SK-MEL-5 (cell line): ENCODE results near the gene SPATA21. TPM values are rescaled to one million over a fixed set of nuclear protein-coding genes. Genes with fewer than 3 reads are reported as not detected.
"Not testable (repeated sequence)": the region's sequence is repeated elsewhere in the genome, so short reads cannot be mapped to it uniquely, and the experiment has no call there.

Source experiments
- DNase-seq: peaks from one replicate; pipeline ENCODE4 v3.0.0-alpha.2; 2016; ENCODE audit warnings: low read depth, low spot score
- in situ Hi-C: cut with HindIII; loops from 2 replicates; pipeline ENCODE4 v1.10.0; 2016; ENCODE audit warnings: low sequenced_read_pairs, high pct_unique_total_duplicates, low pct_unique_long_range_greater_than_20kb
- polyA plus RNA-seq, 2 experiments: library from polyadenylated mRNA; depleted of rRNA; stranded (reverse); fragments of >200 nt; gene quantifications; 2 replicates each; pipeline ENCODE4 v1.2.3, GENCODE V29; 2015
- total RNA-seq: library from RNA; depleted of rRNA; stranded (reverse); fragments of >200 nt; shearing (Covaris generic); gene quantifications from 2 replicates; pipeline ENCODE4 v1.2.3, GENCODE V29; 2014; rRNA removed

The SPATA21 gene, protein sequence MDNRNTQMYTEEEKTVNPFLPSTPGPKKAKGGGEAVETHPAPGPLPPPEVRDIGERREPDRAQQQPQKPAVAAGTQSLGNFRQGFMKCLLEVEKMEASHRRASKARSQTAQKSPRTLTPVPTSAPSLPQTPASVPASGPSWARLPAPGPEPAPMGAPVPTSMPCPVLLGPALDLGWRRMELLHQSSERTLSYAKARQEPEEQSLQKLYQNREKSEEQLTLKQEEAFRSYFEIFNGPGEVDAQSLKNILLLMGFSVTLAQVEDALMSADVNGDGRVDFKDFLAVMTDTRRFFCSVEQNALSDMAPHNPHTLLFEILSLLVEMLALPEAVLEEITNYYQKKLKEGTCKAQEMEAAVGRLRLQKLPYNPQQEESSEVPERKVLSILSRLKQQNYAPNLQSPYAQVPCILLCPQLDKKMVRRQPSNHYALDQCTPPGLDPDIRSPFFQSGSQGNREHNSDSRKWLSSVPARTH
- total RNA-seq: 0.08 TPM in 1 of 2 replicates, not detected in the other
- polyA plus RNA-seq (2015; cell fraction: cytosol; rRNA removed): not detected in 2 replicates
- not detected in 2 replicates for polyA plus RNA-seq (2015; cell fraction: nucleus; rRNA removed)

DNA sequence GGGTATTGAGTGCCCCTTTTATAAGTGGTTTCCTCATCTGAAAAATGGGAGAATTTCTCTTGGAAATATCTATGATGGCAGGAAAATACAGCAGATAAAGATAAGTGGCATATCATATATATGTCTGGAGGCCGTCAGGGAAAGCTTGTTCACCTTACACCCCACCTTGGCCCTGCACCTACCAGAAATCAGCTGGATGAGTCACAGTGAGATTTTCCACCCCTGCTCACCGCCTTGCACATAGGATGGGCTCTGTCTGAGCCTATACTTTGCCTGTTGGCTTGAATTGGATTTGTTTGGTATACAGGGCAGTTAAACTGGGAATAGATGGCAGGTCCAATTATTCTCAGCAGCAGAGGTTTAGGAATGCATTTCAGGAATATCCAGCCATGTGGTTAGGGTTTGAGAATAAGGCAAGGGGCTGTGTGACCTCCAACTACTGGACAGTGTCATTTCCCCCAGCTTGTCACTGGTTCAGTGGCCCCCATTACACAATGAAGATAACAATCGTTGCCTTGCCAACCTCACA, at the start of gene SPATA21:
TSS of gene SPATA21 (minus strand) at position 479 of the 529 bp plus-strand sequence. CDS start 6,053 bp downstream, outside the sequence.
- in situ Hi-C loops: no loop called here
- DNase-seq: no peak

DNA sequence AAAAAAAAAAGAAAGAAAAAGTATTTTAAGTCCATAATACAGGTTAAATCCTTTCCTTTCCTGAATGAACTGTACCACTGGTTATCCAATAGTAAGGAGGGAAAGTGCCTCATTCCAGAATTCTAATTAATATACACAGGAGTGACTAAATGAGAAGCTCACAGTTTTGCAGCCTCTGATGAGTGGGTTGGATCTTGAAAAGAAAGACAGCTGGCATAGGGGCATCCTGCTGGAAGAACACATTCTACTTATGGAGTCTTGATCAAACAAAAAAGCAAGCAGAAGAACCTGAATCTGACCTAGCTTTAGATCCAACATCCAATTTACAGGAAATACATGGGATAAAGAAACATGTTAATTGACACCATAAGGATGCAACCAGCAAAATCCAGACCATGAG, 49.8 kb upstream of the SPATA21 start:
- DNase-seq, in situ Hi-C loops: not testable (repeated sequence)

DNA sequence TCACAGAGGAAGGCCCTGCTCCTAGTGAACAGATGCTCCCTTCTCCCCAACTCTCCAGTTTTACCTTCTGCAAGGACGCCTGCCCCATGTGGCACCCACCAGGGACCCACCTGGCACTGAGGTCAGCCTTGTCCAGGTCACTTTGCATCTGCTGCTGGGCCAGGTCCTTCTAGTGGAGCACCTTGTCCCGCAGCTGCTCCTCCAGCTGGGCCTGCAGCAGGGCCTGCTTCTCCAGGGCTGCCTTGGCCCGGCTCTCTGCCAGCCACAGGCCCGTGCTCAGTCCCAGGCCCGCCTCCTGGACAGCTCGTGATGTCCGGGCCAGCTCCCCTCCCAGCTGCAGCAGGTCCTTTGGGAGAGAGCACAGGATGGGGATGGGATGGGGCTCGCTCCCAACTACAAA, 49.1 kb upstream of the SPATA21 start:
- in situ Hi-C loops, DNase-seq: not testable (repeated sequence)

DNA sequence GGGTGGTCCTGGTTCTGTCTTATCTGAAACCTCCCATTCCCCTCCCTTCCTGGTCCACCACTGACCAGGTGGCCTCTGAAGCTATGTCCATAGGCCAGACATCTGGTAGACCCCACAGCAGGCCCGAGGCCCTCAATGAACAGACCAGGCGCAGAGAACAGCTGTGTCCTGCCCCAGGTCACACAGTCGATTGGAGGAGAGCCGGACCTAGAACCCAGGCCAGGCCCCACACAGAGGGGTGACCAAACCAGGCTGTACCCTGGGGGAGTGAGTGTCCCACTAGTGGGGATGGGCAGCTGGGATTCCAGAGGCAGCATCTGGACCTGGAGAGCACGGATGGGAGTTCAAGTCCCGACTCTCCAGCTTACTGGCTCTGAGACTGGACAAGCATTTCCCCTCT, 47.7 kb upstream of the SPATA21 start:
- in situ Hi-C loops: no loop called here
- DNase-seq: no peak

DNA sequence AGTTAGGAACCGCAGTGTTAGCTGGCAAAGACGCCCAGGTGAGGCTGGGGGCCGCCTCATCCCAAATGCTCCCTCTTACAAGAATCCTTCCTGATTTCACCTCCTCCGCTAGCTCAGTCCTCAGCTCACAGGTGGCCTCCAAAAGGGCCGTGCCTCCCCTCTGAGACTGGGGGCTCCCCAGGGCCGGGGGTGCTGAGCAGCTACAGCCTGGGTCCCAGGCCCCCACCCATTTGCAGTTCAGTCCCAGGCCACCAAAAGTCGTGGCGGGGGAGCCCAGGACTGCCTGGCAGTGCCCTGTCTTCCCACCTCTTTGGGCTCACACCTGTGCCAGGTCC, 47.2 kb upstream of the SPATA21 start:
- no peak for DNase-seq

DNA sequence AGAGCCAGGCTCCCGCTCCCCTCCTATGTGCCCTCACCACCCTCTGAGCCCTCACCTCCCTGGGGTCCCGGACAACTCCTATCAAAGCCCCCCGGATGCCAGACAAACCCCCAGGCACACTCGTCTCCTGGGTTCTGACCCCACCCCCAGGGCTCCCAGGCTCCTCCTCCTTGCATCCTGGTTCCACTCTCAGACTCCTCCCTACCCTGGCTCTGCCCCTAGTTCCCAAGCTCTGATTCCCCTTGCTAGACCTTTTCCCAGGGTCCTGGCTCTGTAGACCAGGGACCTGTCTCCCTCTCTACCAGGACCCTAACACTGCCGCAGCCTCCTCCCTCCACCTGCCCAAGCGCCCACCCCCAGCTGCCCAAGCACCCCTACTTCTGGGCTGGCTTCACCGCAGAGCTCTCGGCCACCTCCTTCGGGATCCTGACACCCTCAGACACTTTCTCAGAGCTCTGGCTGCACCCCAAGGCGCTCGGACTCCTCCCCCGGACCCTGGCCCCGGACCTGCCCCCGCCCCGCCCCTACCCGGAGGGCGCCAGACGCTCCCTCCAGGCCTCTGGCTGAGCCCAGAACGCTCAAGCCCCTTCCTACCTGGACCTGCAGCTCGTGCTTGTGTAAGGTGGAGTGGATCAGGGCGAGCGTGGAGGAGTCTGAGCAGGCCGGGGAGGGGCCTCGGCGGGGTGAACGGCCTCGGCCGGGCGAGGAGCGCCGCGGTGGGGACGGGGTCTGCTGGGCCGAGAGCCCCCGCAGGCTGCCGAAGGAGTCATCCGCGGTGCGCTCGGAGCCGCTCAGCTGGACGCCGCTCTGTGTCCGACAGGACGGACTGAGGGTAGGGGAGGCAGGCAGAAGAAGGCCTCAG, 46.6 kb upstream of the SPATA21 start:
- DNase-seq, in situ Hi-C loops: not testable (repeated sequence)

More for the DNA sequence above, 47.2 kb upstream of the SPATA21 start:
- in situ Hi-C loops: no loop called here

DNA sequence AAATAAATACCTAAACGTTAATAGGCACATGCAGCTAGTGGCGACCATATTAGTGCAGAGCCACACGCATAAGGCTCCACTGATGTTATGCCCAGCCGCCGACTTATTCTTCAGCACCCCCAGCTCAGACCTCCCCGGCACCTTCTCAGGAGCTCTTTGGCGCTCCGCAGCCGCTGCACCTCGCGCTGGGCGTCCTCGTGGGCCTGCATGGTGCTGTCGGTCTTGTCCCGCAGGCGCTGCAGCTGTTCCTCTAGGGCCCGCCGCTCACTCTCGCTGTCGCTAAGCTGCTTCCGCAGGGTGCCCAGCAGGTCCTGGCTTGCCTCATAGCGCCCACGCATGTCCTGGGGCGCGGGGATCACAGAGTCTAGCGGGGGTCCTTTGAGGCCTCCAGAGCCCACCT, 45.9 kb upstream of the SPATA21 start:
- DNase-seq, in situ Hi-C loops: not testable (repeated sequence)

DNA sequence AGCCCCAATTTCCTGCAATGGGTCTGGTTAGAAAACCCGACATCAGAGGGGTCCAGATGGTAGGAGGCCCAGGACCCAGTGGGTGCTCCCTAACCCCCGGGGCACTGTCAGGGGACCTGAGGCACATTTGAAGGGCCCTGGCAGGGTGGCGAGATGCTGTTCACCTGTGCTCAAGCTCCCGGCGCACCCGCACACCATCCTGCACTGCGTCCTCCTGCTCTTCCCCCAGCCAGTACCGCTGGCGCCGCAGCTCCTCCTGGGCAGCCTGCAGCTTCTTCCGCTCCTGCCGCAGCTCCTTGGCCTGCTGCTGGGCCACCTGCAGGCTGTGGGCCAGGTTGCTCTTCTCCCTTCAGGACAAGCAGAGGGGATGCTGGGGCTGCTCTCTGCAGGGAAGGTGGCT, 40.9 kb upstream of the SPATA21 start:
- no peak for DNase-seq
- in situ Hi-C loops: no loop called here

DNA sequence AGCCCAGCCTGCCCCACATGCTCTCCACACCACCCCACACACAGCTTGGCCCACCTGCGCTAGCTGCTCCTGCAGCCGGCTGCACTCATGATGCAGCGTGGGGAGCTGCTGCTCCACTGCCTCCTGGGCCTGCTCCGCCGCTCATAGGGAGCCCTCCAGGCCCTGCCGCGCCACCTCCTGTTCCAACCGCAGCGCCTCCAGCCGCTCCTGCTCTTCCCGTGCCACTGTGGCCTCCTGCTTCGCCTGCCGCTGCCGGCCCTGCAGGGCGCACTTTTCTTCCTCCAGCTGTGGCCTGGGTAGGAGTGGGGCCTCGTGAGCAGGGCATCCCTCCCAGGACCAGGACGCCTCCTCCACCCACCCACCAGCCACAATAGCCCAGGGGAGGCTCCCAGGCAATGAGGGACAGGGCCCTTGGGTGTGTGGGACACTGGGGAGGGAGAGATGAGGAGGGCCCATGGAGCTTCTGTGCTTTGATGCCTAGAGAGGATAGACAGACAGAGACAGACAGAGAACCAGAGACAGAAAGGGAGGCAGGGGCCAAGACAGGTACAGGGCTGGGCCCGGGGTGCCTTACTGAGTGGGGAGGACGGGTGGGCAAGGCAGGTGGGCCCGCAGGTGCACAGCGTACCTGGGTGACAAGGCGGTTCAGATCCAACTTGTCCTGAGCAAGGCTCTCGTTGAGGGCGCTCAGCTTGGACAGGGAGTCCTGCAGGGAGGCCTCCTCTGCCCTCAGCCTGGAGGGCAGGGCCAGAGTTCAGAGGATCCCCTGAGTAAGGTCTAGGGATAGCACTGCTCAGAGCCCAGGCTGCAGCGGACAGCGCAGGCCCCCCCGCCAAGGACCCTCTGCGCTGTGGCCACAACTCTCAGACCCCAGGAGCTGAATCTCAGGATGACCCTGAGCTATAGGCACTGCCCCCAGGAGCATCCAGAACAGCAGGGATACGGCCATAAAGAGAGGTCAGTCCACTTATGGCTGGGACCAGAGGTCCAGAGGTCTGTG, 38.8 kb upstream of the SPATA21 start:
- DNase-seq, in situ Hi-C loops: not testable (repeated sequence)

DNA sequence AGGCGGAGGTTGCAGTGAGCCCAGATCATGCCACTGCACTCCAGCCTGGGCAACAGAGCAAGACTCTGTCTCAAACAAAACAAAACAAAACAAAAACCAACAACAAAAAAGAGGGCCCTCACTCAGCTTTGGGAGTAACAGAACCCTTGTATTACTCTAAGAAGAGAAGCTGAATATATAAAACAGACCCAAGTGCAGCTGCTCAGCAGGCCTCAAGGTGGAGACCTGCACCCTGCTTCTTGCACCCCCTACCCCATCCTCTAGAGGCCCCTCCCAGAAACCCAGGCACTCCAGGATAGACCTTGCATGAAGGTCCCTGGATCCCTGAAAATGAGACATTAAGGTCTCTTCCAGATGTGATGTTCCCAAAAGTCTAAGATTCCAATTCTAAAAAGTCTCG, 37.7 kb upstream of the SPATA21 start:
- in situ Hi-C loops: not testable (repeated sequence)
- peak; percentile 29 for DNase-seq

DNA sequence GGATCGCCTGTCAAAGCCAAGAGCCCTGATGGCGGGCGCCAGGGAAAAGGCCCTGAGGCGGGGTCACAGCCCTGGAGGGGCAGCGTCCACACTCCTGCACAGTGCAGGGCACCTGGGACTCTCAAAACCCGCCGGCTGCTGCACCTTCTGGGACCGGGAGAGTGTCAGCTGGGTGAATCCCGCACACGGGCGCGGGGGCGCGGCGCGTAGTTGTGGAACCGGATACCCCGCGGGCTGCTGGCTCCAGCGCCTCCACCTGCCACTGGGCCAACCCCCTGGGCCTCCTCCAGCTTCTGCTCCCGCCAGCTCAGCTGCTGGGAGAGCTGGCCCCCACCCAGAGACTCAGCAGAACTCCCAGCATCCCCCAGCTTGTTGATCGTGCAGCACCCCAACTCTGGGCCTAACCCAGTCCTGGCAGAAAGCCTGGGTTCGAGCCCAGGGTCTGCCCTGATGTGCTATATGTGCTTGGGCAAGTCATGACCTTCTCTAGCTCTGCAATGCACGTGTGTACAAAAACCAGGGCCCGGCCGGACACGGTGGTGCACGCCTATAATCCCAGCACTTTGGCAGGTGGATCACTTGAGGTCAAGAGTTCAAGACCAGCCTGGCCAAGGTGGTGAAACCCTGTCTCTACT, 37.1 kb upstream of the SPATA21 start:
- in situ Hi-C loops: no loop called here
- DNase-seq: no peak

DNA sequence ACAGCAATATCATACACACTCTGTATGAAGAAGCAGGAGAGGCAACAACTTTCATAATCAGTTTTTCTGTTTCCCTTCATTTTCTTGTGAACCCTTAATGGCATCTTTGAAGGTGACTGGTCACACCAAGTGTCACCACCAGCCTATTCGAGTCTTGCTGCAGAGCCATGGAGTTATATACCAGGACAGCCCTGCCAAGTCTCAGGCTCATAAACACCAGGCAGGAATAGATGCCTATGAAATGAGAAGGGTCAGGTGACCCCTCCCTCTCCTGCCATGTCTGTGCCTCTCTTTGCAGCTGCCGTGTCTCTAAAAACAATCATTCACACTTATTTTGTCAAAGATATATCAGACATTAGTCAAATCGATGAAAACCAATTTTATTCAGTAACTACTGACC, 31.3 kb upstream of the SPATA21 start:
- no peak for DNase-seq
- in situ Hi-C loops: no loop called here

DNA sequence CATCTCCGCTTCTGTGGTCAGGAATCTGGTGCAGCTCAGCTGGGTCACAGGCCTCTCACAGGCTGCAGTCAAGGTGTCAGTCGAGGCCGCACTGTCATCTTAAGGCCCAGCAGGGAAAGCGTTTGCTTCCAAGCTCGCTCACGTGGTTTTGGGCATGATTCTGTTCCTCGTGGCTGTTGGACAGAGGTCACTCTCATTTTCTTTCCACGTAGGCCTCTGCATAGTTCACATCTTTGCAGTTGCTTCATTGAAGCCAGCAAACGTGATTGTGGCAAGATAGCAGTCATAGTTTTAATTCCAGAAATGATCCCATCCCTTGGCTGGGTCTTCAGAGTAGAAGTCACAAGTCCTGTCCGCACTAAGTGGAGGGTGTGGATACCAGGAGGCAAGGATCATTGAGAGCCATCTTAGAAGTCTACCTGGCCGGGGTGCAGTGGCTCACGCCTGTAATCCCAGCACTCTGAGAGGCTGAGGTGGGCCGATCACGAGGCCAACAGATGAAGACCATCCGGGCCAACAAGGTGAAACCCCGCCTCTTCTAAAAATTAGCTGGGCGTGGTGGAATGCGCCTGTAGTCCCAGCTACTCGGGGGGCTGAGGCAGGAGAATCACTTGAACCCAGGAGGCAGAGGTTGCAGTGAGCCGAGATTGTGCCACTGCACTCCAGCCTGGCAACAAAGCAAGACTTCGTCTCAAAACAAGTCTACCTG, 27.8 kb upstream of the SPATA21 start:
- DNase-seq: no peak
- in situ Hi-C loops: no loop called here

DNA sequence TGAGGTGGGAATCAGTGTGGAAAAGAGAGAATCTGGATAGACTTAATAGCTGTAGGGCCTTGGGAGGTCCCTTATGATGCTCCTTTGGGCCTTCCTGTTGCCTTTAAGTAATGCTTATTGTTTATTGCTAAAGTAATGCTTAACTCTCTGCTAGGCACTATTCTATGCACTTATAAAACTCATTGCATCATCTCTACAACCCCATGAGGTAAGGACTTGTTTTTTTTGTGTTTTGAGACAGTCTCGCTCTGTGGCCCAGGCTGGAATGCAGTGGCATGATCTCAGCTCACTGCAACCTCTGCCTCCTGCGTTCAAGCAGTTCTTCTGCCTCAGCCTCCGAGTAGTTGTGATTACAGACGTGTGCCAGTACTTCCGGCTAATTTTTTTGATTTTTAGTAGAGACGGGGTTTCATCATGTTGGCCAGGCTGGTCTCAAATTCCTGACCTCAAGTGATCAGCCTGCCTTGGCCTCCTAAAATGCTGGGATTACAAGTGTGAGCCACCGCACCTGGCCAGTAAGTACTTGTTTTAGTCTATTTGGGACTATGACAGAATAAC, 25.6 kb upstream of the SPATA21 start:
- in situ Hi-C loops: no loop called here

DNA sequence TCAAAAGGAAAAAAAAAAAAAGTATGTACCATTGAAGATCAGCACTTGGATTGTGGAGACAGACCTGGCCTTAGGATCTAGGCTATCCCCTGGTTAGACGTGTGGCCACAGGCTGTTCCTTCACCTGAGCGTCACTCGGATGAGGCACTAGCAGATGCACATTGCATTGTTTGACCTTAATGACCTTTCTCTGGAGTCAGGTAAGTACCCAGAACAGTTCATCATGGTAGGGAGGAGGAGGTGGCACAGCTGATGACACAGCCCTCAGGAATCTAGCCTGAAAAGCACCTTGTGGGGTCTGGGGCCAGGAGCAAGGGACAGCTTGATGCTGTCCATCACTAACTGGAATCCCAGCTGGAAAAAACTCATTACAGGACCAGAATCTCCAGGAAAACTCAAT, 24.5 kb upstream of the SPATA21 start:
- no peak for DNase-seq
- in situ Hi-C loops: no loop called here

More for the DNA sequence above, 25.6 kb upstream of the SPATA21 start:
- DNase-seq: no peak
